Activated CD4-positive, alpha-beta T cell treated with anti-CD3 and anti-CD28 coated beads, Interleukin-10, Interleukin-2, amounts not matched to agents 100 ng/mL and 50 ng/mL, durations not matched to agents 16 hours and 8 hours (primary cell): ENCODE data around the gene GPR78.
"Not testable (repeated sequence)": the region's sequence is repeated elsewhere in the genome, so short reads cannot be mapped to it uniquely, and the experiment has no call there.

Source experiments
- DNase-seq: peaks from one replicate; pipeline ENCODE4 v3.0.0-alpha.2; 2020

Gene GPR78

DNA sequence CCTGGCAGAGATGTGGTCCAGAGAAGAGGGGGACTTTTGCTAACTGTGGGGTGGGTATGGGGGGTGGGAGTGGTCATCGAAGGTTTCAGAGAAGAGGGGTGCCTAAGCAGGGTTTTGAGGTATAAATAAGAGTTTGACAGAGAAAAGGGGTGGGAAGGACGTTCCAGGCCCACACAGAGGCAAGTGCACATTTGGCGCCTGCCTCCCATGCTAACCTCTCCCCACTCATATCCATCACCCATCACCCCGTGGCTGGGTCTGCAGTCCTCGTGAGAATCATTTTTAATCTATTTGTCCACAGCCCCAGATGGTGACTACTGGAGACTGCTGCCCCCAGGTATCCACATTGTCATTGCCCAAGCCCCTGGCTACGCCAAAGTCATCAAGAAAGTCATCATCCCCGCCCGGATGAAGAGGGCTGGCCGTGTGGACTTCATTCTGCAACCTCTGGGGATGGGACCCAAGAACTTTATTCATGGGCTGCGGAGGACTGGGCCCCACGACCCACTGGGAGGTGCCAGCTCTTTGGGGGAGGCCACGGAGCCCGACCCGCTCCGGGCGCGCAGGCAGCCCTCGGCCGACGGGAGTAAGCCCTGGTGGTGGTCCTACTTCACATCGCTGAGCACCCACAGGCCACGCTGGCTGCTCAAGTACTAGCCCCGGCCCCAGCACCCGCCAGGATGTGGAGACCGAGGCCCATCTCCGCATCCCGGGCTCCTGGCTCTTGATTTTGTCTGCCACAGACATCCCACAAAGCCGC, 38.9 kb downstream of the GPR78 start:
- DNase-seq, result no peak

DNA sequence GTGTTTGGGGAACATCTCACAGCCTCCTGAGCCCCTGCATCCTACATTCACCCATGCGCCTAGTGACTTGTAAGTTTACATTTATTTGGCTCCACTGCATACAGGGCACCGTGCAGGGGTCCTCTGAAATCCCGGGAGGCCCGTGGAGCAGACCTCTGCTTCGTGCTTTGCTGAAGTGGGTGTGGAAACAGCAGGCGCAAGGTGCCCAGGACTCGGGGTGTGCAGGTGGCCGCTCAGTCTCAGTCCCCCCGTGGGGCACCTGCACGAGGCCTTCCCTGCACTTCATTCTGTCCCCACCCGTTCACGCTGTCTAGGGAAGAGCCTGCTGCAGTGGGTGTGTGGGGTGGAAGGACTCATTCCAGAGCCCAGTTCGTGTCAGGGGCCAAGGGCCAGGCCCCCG, 40.9 kb downstream of the GPR78 start:
- DNase-seq, result not testable (repeated sequence)

DNA sequence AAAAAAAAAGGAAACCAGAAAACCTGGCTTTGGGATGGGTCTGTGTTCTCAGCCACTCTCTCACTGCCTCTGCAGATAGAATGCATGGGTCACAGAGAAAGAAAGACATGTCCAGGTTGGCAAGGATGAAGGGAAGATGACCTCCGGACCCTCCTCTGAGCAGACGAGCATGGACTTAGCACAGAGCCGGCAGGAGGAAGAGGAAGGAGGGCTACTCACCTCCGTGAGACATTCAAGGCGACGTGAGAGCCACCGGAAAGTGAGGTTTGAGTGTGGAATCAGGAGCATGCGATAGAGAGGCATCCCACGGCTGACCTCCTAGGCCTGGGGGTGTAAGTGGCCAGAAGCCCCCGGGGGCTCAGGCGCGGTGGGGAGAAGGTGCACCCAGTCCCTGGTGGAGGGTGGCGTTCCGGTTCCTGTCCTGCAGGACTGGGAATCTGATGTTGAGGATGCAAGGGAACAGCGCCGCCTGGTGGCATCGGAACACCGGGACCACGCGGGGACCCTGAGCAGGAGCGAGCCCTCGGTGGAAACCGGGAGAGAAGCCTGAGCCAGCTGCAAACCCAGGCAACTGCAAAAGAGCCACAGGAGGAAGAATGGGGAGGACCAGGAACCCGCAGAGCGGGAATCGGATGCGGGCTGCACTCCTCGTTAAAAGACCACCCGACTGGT, 44.5 kb downstream of the GPR78 start:
- DNase-seq, result not testable (repeated sequence)

DNA sequence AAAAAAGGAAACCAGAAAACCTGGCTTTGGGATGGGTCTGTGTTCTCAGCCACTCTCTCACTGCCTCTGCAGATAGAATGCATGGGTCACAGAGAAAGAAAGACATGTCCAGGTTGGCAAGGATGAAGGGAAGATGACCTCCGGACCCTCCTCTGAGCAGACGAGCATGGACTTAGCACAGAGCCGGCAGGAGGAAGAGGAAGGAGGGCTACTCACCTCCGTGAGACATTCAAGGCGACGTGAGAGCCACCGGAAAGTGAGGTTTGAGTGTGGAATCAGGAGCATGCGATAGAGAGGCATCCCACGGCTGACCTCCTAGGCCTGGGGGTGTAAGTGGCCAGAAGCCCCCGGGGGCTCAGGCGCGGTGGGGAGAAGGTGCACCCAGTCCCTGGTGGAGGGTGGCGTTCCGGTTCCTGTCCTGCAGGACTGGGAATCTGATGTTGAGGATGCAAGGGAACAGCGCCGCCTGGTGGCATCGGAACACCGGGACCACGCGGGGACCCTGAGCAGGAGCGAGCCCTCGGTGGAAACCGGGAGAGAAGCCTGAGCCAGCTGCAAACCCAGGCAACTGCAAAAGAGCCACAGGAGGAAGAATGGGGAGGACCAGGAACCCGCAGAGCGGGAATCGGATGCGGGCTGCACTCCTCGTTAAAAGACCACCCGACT, 50.2 kb downstream of the GPR78 start:
- not testable (repeated sequence) for DNase-seq

DNA sequence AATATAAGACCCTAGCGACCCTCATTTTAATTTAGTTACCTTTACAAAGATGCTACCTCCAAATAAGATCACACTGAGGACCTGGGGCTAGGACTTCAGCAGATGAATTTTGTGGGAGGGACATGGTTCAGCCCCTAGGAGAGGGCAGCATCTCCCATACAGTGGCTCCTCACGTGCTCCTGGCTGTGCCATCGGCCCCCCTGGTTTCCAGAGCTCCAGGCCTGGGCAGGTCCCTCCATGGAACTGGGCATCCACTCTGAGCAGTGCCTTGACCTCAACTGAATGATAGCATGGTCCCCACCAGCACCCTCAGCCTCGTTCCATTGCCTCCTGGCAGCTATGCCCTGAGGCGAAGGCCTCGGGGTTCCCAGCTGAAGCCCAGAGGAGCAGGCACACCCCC, 51.7 kb downstream of the GPR78 start:
- DNase-seq, result not testable (repeated sequence)

DNA sequence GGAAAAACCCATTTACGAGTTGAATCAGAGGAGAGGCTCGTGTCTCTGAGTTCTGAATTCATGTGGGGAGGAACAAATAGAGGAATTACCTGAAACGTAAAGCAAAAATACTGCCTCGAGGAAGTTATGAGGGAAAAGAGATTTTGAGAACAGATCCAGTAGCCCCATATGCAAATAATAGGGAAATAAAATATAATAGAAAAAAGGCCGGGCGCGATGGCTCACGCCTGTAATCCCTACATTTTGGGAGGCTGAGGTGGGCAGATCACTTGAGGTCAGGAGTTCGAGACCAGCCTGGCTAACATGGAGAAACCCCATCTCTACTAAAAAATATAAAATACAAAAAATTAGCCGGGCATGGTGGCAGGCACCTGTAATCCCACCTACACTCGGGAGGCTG, 54.6 kb downstream of the GPR78 start:
- not testable (repeated sequence) for DNase-seq

DNA sequence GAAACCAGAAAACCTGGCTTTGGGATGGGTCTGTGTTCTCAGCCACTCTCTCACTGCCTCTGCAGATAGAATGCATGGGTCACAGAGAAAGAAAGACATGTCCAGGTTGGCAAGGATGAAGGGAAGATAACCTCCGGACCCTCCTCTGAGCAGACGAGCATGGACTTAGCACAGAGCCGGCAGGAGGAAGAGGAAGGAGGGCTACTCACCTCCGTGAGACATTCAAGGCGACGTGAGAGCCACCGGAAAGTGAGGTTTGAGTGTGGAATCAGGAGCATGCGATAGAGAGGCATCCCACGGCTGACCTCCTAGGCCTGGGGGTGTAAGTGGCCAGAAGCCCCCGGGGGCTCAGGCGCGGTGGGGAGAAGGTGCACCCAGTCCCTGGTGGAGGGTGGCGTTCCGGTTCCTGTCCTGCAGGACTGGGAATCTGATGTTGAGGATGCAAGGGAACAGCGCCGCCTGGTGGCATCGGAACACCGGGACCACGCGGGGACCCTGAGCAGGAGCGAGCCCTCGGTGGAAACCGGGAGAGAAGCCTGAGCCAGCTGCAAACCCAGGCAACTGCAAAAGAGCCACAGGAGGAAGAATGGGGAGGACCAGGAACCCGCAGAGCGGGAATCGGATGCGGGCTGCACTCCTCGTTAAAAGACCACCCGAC, 55.8 kb downstream of the GPR78 start:
- not testable (repeated sequence) for DNase-seq
